Activated T-helper 1 cell treated with anti-CD3 and anti-CD28 coated beads, Interleukin-12 subunit alpha, Interleukin-12 subunit beta, Interleukin-2, Interleukin-4 antibody, amounts not matched to agents 30 ng/mL and 10 ng/mL and 1 ng/mL, durations not matched to agents 14 hours and 24 hours and 36 hours (primary cell): Measurements from ENCODE around the gene ZNF688. TPM values are rescaled to one million over a fixed set of nuclear protein-coding genes. Genes with fewer than 3 reads are reported as not detected.
A peak's percentile ranks its signal among the peaks of the same experiment; 100 is the strongest.
"Not testable (repeated sequence)": the region's sequence is repeated elsewhere in the genome, so short reads cannot be mapped to it uniquely, and the experiment has no call there.

Source experiments
- DNase-seq: peaks from one replicate; pipeline ENCODE4 v3.0.0; 2021; ENCODE audit warnings: low spot score
- H3K27ac Mint-ChIP-seq: one replicate; pipeline ENCODE4 v1.8.0; 2021; ENCODE audit warnings: mild to moderate bottlenecking, mixed read lengths
- H3K27me3 Mint-ChIP-seq: one replicate; pipeline ENCODE4 v1.8.0; 2022; ENCODE audit warnings: mild to moderate bottlenecking, moderate library complexity, mixed read lengths; ENCODE audit not compliant: insufficient read depth
- H3K36me3 Mint-ChIP-seq: one replicate; pipeline ENCODE4 v1.8.0; 2021; ENCODE audit warnings: low read depth, mixed read lengths
- H3K4me1 Mint-ChIP-seq: one replicate; pipeline ENCODE4 v1.8.0; 2021; ENCODE audit warnings: low read depth, mixed read lengths
- H3K4me3 Mint-ChIP-seq: one replicate; pipeline ENCODE4 v1.8.0; 2021; ENCODE audit warnings: mild to moderate bottlenecking, moderate library complexity, mixed read lengths
- H3K9me3 Mint-ChIP-seq: one replicate; pipeline ENCODE4 v1.8.0; 2021; ENCODE audit warnings: mixed read lengths
- intact Hi-C: fragments of 100-400 bp; cut with micrococcal nuclease; formaldehyde crosslinking; loops from one replicate; pipeline ENCODE4 v1.15.1; 2024
- total RNA-seq: library from RNA; stranded (reverse); gene quantifications from 2 replicates; pipeline ENCODE4 v1.2.3, GENCODE V29; 2022

Gene ZNF688
- total RNA-seq, 1 donor from 2014 or later, result 7.4 TPM

DNA sequence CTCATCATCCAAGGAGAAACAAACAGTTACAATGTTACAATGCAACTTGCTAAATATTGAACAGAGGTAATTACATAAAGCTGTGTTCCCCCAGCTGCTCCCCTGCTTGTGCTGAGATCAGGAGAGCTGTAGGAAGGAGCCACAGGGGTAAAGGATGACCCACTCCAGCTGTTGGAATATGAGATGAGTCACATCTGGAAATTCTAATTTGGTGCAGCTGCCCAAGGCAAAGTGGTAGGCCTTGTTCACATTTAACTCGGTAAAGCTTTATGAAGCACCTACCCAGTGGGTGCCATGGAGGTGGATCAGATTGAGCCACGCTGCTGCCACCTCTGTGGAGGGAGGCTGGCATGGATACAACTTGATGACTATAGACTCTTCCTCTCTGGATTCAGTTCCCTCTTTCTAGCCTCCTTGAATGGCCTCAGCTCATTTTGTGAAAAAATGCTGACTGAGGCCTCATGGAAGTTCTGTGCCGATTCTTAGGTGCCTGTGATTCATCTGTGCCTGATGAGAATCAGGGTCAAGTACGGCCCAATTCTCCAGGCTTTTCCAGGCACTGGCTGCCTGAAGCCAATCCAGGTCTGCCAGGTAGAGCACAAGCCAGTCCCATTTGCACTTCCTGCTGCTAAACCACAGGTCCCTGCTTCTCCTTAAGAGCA is 31.2 kb upstream of the ZNF688 start:
- H3K4me1 Mint-ChIP-seq, result peaks cover 12% of the 10 kb centered on the region
- peak overlapping the region; percentile 40 for H3K27ac Mint-ChIP-seq
- H3K36me3 Mint-ChIP-seq, result peaks cover 42% of the 10 kb centered on the region
- intact Hi-C loops, result no loop called here
- no peak for DNase-seq
- H3K4me3 Mint-ChIP-seq, result no peak overlapping the region
- no peaks in the 10 kb centered on the region for H3K27me3 Mint-ChIP-seq
- no peaks in the 10 kb centered on the region for H3K9me3 Mint-ChIP-seq

DNA sequence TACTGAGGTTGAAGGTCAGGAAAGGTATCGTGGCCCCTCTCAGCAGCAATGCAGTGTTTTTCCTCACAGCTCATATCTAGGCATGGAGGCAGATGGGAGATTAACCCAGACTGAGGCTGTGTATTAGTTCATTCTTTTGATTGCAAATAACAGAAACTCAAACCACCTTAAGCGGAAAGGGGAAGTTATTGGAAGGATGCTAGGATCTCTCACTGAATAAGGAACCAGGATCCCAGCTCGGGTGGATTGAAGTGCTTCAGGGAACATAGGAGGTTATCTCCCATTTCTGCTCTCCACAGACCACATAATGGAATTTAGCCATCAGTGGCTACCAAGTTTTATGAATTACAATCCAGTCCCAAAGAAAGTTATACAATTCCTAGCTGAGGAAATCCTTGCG is 30.5 kb upstream of the ZNF688 start:
- no peaks in the 10 kb centered on the region for H3K27me3 Mint-ChIP-seq
- peaks cover 37% of the 10 kb centered on the region for H3K36me3 Mint-ChIP-seq
- no peaks in the 10 kb centered on the region for H3K9me3 Mint-ChIP-seq
- no peak overlapping the region for H3K4me3 Mint-ChIP-seq
- H3K27ac Mint-ChIP-seq, result no peak overlapping the region
- DNase-seq, result no peak
- H3K4me1 Mint-ChIP-seq, result peaks cover 12% of the 10 kb centered on the region
- intact Hi-C loops, result no loop called here

DNA sequence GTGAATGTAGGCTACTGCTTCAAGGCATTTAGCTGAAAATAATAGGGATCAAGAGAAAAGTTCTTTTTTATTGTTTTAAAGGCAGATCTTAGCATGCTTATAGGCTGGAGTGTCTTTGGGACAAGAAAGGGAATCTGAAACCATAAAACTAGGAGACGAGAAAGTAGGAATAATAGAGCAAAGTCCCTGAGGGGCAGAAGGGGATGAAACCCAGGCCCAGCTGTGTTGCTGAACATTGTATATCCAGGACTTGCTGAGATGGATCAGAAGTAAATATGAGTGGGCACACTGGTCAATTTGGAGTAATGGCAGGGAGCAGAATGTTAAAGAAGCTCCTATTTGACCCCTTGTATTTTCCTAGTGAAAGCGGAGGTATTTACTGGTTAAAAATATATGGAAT is 29.4 kb upstream of the ZNF688 start:
- Mint-ChIP-seq H3K9me3 (no peaks in the 10 kb centered on the region), H3K27me3 (no peaks in the 10 kb centered on the region), H3K36me3 (peaks cover 33% of the 10 kb centered on the region), H3K4me1 (peaks cover 8% of the 10 kb centered on the region), H3K27ac (no peak overlapping the region), H3K4me3 (no peak overlapping the region)
- no peak for DNase-seq
- intact Hi-C loops, result no loop called here

DNA sequence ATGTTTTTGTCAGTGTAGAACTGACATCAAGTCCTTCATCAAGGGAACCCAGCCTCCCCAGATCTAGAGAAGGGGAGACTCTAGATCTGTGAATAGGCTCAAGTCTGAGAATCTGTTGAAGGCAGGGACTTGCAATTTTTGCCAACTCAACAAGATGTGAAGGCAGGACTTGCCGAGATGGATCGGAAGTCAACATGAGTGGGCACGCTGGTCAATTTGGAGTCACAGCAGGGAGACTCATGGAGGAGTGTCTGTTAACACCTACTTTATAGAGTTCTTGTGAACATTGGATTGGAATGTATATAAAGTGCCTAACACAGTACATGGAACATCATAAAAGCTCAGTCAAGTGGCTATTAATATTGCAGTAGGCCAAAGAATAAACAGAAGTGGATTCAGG is 28.7 kb upstream of the ZNF688 start:
- peaks cover 8% of the 10 kb centered on the region for H3K4me1 Mint-ChIP-seq
- no peak for DNase-seq
- no peaks in the 10 kb centered on the region for H3K27me3 Mint-ChIP-seq
- no peaks in the 10 kb centered on the region for H3K9me3 Mint-ChIP-seq
- H3K27ac Mint-ChIP-seq, result no peak overlapping the region
- H3K36me3 Mint-ChIP-seq, result peaks cover 30% of the 10 kb centered on the region
- H3K4me3 Mint-ChIP-seq, result no peak overlapping the region
- intact Hi-C loops, result no loop called here

DNA sequence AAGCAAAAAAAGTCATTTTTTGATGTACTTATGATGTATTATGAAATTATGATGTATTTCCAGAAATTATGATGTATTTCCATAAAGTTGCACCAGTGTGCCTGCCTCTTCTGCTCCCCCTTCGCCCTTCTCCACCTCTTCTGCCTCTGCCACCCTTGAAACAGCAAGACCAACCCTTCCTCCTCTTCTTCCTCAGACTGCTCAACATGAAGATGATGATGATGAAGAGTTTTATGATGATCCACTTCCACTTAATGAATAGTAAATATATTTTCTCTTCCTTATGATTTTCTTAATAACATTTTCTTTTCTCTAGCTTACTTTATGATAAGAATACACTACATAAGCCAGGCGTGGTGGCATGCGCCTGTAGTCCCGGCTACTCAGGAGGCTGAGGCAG is 21.4 kb upstream of the ZNF688 start:
- intact Hi-C loops, result no loop called here
- no peak for DNase-seq
- Mint-ChIP-seq H3K4me1 (peaks cover 3% of the 10 kb centered on the region), H3K36me3 (peaks cover 5% of the 10 kb centered on the region), H3K9me3 (no peaks in the 10 kb centered on the region), H3K27me3 (no peaks in the 10 kb centered on the region), H3K27ac (no peak overlapping the region), H3K4me3 (no peak overlapping the region)

DNA sequence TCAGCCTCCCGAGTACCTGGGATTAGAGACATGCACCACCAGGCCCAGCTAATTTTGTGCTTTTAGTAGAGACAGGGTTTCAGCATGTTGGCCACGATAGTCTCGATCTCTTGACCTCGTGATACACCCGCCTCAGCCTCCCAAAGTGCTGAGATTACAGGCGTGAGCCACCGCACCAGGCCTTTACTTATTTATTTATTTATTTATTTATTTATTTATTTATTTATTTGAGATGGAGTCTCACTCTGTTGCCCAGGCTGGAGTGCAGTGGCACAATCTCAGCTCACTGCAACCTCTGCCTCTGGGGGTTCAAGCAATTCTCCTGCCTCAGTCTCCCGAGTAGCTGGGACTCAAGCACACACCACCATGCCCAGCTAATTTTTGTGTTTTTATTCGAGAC is 19.4 kb upstream of the ZNF688 start:
- H3K4me3 Mint-ChIP-seq, DNase-seq, H3K9me3 Mint-ChIP-seq, H3K27me3 Mint-ChIP-seq, H3K4me1 Mint-ChIP-seq, intact Hi-C loops, H3K36me3 Mint-ChIP-seq, H3K27ac Mint-ChIP-seq: not testable (repeated sequence)

DNA sequence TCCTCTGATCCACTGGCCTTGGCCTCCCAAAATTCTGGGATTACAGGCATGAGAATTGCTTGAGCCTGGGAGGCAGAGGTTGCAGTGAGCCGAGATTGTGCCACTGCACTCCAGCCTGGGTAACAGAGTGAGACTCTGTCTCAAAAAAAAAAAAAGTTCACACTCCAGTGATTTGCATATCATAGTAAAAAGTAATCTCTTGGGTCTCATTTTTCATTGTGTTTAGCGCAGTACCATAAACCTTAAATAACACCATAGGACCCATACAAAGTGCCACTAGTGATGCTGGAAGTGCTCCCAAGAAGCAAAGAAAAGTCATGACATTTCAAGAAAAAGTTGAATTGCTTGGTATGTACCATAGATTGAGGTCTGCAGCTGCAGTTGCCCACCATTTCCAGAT is 18.1 kb upstream of the ZNF688 start:
- H3K27me3 Mint-ChIP-seq, H3K9me3 Mint-ChIP-seq, H3K4me3 Mint-ChIP-seq, DNase-seq, H3K27ac Mint-ChIP-seq: not testable (repeated sequence)
- H3K4me1 Mint-ChIP-seq, result peaks cover 12% of the 10 kb centered on the region
- intact Hi-C loops, result loop anchor here (5.0 kb wide), 2 partner anchors 37 to 62 kb away; partner anchors contain the start of gene ZNF768
- H3K36me3 Mint-ChIP-seq, result peaks cover 12% of the 10 kb centered on the region

DNA sequence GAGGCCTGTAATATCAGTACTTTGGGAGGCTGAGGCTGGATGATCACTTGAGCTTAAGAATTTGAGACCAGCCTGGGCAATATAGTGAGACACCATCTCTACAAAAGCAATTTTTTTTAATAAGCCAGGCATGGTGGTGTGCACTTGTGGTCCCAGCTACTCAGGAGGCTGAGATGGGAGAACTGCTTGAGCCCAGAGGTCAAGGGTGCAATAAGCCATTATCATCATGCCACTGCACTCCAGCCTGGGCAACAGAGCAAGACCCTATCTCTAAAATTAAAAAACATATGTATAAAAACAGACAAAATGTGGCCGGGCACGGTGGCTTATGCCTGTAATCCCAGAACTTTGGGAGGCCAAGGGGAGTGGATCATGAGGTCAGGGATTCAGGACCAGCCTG is 17.1 kb upstream of the ZNF688 start:
- no peak for DNase-seq
- no peaks in the 10 kb centered on the region for H3K27me3 Mint-ChIP-seq
- H3K27ac Mint-ChIP-seq, result no peak overlapping the region
- no peaks in the 10 kb centered on the region for H3K9me3 Mint-ChIP-seq
- no peak overlapping the region for H3K4me3 Mint-ChIP-seq
- intact Hi-C loops, result loop anchor here (5.0 kb wide), 2 partner anchors 36 to 61 kb away; partner anchors contain the start of gene ZNF768
- H3K4me1 Mint-ChIP-seq, result peaks cover 18% of the 10 kb centered on the region
- peaks cover 12% of the 10 kb centered on the region for H3K36me3 Mint-ChIP-seq

DNA sequence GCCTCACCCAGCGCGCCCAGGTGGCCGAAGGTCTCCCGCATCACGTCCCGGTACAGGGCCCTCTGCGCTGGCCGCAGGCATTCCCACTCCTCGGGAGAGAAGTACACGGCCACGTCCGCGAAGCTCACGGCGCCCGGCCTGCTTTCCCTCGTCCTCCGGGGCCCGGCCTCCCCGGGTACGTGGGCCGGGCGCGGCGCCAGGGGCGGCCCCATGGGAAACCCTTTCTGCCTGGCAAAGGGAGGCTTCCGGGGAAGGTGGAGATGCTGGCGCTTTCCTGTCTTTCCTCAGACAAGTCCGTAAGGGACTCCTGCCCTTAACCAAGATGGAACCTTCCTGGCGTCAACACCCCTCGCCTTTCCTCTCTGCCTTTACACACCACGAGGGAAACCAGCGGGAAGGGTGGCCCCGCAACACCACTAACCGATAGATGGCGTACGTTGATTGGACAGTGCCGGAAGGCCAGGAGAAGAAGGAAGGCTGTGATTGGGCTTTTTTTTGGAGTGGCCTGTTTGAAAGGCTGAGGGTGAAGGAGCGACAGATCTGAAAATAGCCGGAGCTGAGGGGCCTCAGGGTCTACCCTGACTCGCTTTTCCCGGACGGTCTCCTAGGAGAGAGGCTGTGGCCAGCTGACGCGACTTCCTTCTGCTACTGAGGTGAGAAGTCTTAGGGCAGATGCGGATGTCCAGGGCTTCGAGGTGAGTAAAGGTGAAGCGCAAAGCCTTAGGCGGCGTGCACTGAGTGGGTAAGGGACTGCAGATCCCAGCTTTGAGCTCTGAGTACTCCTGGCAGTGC is 14.1 kb upstream of the ZNF688 start, which contains the start of gene ZNF785:
ZNF785 (minus strand) TSS at position 298 of the 792 bp plus-strand sequence; CDS start at position 212, 86 bp downstream.
- peak within 1 kb of the TSS; percentile 89 for H3K4me3 Mint-ChIP-seq
- peak; percentile 93 for DNase-seq
- H3K27ac Mint-ChIP-seq, result peak within 1 kb of the TSS; percentile 87
- H3K36me3 Mint-ChIP-seq, result peaks cover 19% of the 10 kb centered on the region
- no peaks in the 10 kb centered on the region for H3K9me3 Mint-ChIP-seq
- peaks cover 18% of the 10 kb centered on the region for H3K4me1 Mint-ChIP-seq
- intact Hi-C loops, result loop anchor here (1.0 to 5.0 kb wide), 4 partner anchors 13 to 58 kb away; partner anchors contain the start of genes ZNF689 and ZNF768
- no peaks in the 10 kb centered on the region for H3K27me3 Mint-ChIP-seq

DNA sequence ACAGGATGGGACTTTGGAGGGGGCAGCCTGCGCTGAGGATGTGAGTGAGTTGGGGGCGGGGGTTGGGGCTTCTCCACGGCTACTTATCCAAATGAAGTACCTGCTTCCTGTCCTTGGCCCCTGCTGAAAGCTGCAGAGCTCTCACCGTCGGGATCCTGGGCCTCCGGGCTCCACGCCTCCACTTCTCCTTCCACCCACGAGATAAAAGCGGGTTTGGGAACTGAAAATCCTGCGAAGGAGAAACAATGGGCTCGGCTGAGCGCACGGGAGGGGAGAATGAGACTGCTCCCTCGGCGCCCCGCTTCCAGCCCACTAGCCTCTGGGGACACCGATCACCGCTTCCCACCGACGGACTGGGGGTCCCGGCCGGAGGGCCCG is 13.5 kb upstream of the ZNF688 start:
- H3K4me3 Mint-ChIP-seq, result peak overlapping the region; percentile 89
- DNase-seq, result peak; percentile 9
- intact Hi-C loops, result loop anchor here (5.0 kb wide), 2 partner anchors 33 to 58 kb away; partner anchors contain the start of gene ZNF768
- H3K27ac Mint-ChIP-seq, result peak overlapping the region; percentile 86
- H3K9me3 Mint-ChIP-seq, result no peaks in the 10 kb centered on the region
- no peaks in the 10 kb centered on the region for H3K27me3 Mint-ChIP-seq
- H3K4me1 Mint-ChIP-seq, result peaks cover 18% of the 10 kb centered on the region
- H3K36me3 Mint-ChIP-seq, result peaks cover 19% of the 10 kb centered on the region

DNA sequence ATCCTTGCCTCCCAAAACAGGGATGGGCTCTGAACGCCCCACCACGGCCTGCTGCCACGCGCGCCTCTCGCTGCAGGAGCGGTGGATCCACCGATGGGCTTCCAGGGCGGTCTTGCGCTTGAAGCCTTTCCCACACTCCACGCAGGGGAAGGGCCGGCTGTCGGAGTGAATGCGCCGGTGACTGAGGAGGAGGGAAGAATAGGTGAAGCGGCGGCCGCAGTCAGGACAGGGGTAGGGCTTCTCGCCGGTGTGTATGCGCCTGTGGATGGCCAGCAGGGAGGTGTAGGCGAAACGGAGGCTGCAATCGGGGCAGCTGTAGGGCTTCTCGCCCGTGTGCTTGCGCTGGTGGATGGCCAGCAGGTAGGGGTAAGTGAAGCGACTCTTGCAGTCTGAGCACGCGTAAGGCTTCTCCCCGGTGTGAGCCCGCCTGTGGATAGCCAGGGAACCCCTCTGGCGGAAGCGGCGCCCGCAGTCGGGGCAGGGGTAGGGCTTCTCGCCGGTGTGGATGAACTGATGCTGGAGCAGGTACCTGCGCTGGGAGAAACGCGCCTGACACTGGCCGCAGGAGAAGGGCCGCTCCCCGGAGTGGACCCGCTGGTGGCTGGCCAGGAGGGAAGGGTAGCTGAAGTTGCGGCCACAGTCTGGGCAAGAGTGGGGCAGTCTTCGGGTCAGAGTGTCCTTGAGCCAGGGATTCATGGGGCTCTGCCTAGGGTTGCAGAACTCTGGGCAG is 11.3 kb upstream of the ZNF688 start:
- Mint-ChIP-seq H3K27me3 (no peaks in the 10 kb centered on the region), H3K4me3 (no peak overlapping the region), H3K27ac (no peak overlapping the region), H3K9me3 (no peaks in the 10 kb centered on the region), H3K36me3 (peaks cover 21% of the 10 kb centered on the region), H3K4me1 (peaks cover 14% of the 10 kb centered on the region)
- DNase-seq, result no peak
- intact Hi-C loops, result no loop called here

DNA sequence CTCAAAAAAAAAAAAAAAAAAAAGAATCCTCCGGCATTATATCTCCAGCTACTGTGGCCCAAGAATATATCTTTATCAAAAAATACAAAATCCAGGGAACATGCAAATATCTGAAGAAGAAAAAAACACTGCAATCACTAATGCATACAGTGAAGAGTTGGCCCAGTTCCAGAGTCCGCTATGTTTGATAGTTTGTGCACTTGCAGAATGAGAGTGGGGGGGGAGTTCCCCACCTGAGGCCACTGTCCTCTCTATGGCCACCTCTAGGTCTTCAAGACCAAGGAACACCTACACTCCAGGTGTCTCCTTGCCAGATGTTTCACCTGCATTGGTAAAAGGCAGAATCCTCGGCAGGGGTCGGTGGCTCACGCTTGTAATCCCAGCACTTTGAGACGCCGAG is 9.9 kb upstream of the ZNF688 start:
- H3K4me3 Mint-ChIP-seq, result no peak overlapping the region
- no peak for DNase-seq
- peaks cover 17% of the 10 kb centered on the region for H3K36me3 Mint-ChIP-seq
- peaks cover 10% of the 10 kb centered on the region for H3K4me1 Mint-ChIP-seq
- no peaks in the 10 kb centered on the region for H3K9me3 Mint-ChIP-seq
- intact Hi-C loops, result no loop called here
- no peaks in the 10 kb centered on the region for H3K27me3 Mint-ChIP-seq
- H3K27ac Mint-ChIP-seq, result no peak overlapping the region

DNA sequence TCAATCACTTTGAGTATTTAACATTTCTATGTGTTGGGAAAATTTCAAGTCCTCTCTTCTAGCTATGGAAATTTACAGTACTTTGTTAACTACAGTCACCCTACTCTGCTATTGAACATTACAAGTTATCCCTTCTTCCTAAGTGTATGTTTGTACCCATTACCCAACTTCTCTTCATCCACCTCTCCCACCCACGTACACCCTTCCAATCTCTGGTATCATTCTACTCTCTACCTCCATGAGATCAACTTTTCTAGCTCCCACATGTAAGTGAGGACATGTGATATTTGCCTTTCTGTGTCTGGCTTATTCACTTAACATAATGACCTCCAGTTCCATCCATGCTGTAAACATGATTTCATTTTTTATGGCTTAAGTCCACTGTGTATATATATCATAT is 3.2 kb upstream of the ZNF688 start:
- Mint-ChIP-seq H3K27ac (peak overlapping the region; percentile 20), H3K4me3 (peak overlapping the region; percentile 43), H3K4me1 (peaks cover 41% of the 10 kb centered on the region), H3K9me3 (no peaks in the 10 kb centered on the region), H3K27me3 (no peaks in the 10 kb centered on the region), H3K36me3 (peaks cover 13% of the 10 kb centered on the region)
- no peak for DNase-seq
- intact Hi-C loops, result no loop called here
